Right atrium auricular region (tissue), 2 donors: ENCODE measurements around the gene DFFB. TPM values are rescaled to one million over a fixed set of nuclear protein-coding genes. Genes with fewer than 3 reads are reported as not detected.

Source experiments
- DNase-seq: peaks from one replicate; pipeline ENCODE4 v3.0.0-alpha.2; 2019; ENCODE audit warnings: low spot score
- H3K27ac ChIP-seq, 2 donors: fragments of 200-600 bp; sonication (generic); 1 replicate in 1 of 2; 2 replicates in 1 of 2; pipeline ENCODE4 v1.5.1; 2016 to 2019
- H3K27me3 ChIP-seq, 2 donors: fragments of 200-600 bp; sonication (generic); one replicate each; pipeline versions ENCODE4 v1.5.1 to v1.6.0; 2017 to 2019
- H3K36me3 ChIP-seq: fragments of 200-600 bp; sonication (generic); one replicate; pipeline ENCODE4 v1.5.1; 2016
- H3K4me1 ChIP-seq, 2 donors: fragments of 200-600 bp; sonication (generic); one replicate each; pipeline versions ENCODE4 v1.5.1 to v1.6.0; 2017 to 2019
- H3K4me3 ChIP-seq, 2 donors: fragments of 200-600 bp; sonication (generic); 1 replicate in 1 of 2; 2 replicates in 1 of 2; pipeline ENCODE4 v1.5.1; 2017 to 2019; ENCODE audit warnings: mild to moderate bottlenecking in 1 of 2, moderate library complexity in 1 of 2
- H3K9me3 ChIP-seq, 2 donors: fragments of 200-600 bp; sonication (generic); one replicate each; pipeline ENCODE4 v1.5.1; 2019
- CTCF ChIP-seq, 2 donors: fragments of 200-600 bp; sonication (generic); IDR thresholded peaks; one replicate each; pipeline ENCODE4 v1.5.1; 2019; ENCODE audit warnings: antibody characterized with exemption in 2 of 2
- total RNA-seq, 2 donors: library from RNA; depleted of rRNA; stranded (reverse); fragments of >200 nt; gene quantifications; one replicate each; pipeline ENCODE4 v1.1.0, GENCODE V29; 2016

The DFFB gene
- total RNA-seq, 2 donors from 2014 or later: 3.2 to 5.3 TPM

- Histone ChIP-seq H3K36me3 (no peaks in the 10 kb centered on the region), H3K27ac (no peak overlapping the region), H3K27me3 (no peaks in the 10 kb centered on the region), H3K4me3 (no peak overlapping the region), H3K9me3 (no peaks in the 10 kb centered on the region), H3K4me1 (no peaks in the 10 kb centered on the region)
- TF ChIP-seq CTCF (IDR thresholded peaks at IDR 0.05): no peak
- no peak for DNase-seq
Measured at GRCh38 chr1:3929126-3929525, 71.8 kb downstream of the DFFB start.

DNA sequence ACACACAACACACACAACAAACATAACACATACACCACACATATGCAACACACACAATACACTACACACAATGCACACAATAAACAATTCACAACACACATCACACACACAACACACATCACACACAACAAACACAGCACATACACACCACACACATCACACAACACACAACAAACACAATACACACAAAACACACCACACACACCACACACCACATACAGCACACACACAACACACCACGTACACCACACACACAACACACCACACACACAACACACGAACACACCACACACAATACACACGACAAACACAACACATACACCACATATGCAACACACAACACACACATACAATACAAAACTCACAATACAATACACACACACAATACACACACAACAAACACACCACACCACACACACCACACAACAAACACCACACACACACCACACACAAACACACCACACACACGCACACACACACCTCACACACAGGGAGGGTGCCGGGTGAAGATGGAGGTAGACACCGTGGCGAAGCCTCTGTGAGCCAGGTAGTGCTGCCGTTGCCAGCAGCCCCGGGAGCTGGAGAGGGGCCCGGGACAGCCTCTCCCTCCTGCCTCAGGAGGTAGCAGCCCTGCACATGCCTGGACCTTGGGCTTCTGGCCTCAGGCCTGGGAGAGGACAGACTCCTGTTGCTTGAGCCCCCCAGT is 73.2 kb downstream of the DFFB start:
- no peaks in the 10 kb centered on the region for H3K9me3 ChIP-seq
- H3K4me3 ChIP-seq: no peak overlapping the region
- H3K27me3 ChIP-seq: no peaks in the 10 kb centered on the region
- no peak for TF ChIP-seq CTCF (IDR thresholded peaks at IDR 0.05)
- no peaks in the 10 kb centered on the region for H3K36me3 ChIP-seq
- H3K4me1 ChIP-seq: no peaks in the 10 kb centered on the region
- no peak overlapping the region for H3K27ac ChIP-seq
- no peak for DNase-seq

DNA sequence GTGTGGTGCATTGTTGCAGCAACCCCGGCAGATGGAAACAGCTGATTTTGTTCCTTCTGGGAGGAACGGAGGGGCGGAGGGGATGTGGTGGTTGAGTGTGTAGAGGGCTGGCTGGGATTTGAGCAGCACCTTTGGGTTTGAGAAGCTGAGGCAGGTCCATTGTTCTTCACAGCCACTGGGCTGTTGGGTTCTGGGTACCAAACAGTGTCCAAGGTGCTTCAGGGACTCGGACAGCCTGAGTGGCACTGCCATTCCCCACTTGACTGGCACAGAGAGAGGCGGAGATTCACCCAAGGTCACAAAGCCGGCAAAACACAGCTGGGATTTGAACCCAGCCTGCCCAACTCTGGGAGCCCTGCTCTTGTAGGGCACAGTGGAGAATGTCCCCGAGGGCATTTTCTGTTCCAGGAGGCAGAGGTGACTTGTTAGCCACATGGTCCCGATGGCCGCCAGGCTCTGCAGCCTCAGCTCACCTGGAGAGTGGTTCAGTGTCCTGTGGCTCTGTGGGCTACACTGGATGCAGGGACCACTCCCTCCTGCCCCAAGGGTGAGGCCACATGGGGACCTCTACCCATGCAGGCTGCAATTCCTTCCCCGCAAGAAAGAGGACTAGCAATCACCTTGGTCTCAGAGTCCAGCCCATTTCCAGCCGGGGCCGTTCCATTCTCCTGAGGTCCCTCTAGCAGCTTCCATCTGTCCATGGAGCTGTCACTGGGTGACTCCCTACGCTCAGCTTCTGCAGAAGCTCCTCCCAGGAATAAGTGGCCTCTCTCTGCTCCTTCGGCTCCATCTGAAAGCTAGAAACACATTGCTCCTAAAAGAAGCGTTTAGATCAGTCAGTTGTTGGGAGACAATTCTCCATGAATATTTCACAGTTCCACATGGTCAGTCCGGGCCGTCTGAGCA is 74.0 kb downstream of the DFFB start:
- H3K4me3 ChIP-seq: no peak overlapping the region
- no peaks in the 10 kb centered on the region for H3K27me3 ChIP-seq
- no peak for TF ChIP-seq CTCF (IDR thresholded peaks at IDR 0.05)
- no peak for DNase-seq
- peaks cover 0 to 2% of the 10 kb centered on the region in 2 donors for H3K9me3 ChIP-seq
- H3K27ac ChIP-seq: no peak overlapping the region
- no peaks in the 10 kb centered on the region for H3K4me1 ChIP-seq
- no peaks in the 10 kb centered on the region for H3K36me3 ChIP-seq

GRCh38 chr1:3932156-3932919 is 75.1 kb downstream of the DFFB start:
- peaks cover 0 to 11% of the 10 kb centered on the region in 2 donors for H3K9me3 ChIP-seq
- no peak for TF ChIP-seq CTCF (IDR thresholded peaks at IDR 0.05)
- no peak overlapping the region for H3K27ac ChIP-seq
- no peaks in the 10 kb centered on the region for H3K4me1 ChIP-seq
- no peaks in the 10 kb centered on the region for H3K27me3 ChIP-seq
- DNase-seq: no peak
- H3K36me3 ChIP-seq: no peaks in the 10 kb centered on the region
- no peak overlapping the region for H3K4me3 ChIP-seq

Other genes with a start within 250 kb of the DFFB start
- 10 to 100 TPM; 14.9 to 32.6 TPM for gene MEGF6, start 246.0 kb upstream of the DFFB start, total RNA-seq
- gene TPRG1L, start 232.5 kb upstream of the DFFB start, total RNA-seq: 10 to 100 TPM; 30.0 to 33.3 TPM
- 10 to 100 TPM in 1 of 2 donors, 1 to 10 TPM in 1; 6.8 to 11.4 TPM for gene WRAP73, start 207.4 kb upstream of the DFFB start, total RNA-seq
- under 1 TPM in 1 of 2 donors, not detected in 1; 0.16 TPM for gene TP73, start 205.0 kb upstream of the DFFB start, total RNA-seq
- gene CCDC27, start 105.0 kb upstream of the DFFB start, total RNA-seq: not detected
- gene SMIM1, start 84.7 kb upstream of the DFFB start, total RNA-seq: 10 to 100 TPM; 40.4 to 54.6 TPM
- 10 to 100 TPM; 31.7 to 33.6 TPM for gene LRRC47, start 61.0 kb upstream of the DFFB start, total RNA-seq
- gene CEP104, start 265 bp upstream of the DFFB start, total RNA-seq: 10 to 100 TPM; 21.7 to 25.9 TPM
- 10 to 100 TPM in 1 of 2 donors, 1 to 10 TPM in 1; 9.1 to 18.8 TPM for gene C1orf174, start 42.8 kb downstream of the DFFB start, total RNA-seq